Activated CD4-positive, alpha-beta T cell treated with anti-CD3 and anti-CD28 coated beads, Interleukin-2, amount 10 ng/mL, durations not matched to agents 24 days and 14 days (primary cell): ENCODE results near the gene NYAP2. TPM values are rescaled to one million over a fixed set of nuclear protein-coding genes. Genes with fewer than 3 reads are reported as not detected.

Experiments used
- DNase-seq: peaks from one replicate; pipeline ENCODE4 v3.0.0; 2022
- H3K27ac Mint-ChIP-seq: one replicate; pipeline ENCODE4 v1.8.0; 2022; ENCODE audit warnings: mild to moderate bottlenecking, mixed read lengths
- H3K27me3 Mint-ChIP-seq: one replicate; pipeline ENCODE4 v1.8.0; 2022; ENCODE audit warnings: mixed read lengths
- H3K36me3 Mint-ChIP-seq: one replicate; pipeline ENCODE4 v1.8.0; 2022; ENCODE audit warnings: low read depth, mild to moderate bottlenecking, mixed read lengths
- H3K4me1 Mint-ChIP-seq: one replicate; pipeline ENCODE4 v1.8.0; 2021; ENCODE audit warnings: mixed read lengths
- H3K4me3 Mint-ChIP-seq: one replicate; pipeline ENCODE4 v1.8.0; 2022; ENCODE audit warnings: mild to moderate bottlenecking, moderate library complexity, mixed read lengths
- H3K9me3 Mint-ChIP-seq: one replicate; pipeline ENCODE4 v1.8.0; 2021; ENCODE audit warnings: mixed read lengths
- intact Hi-C: fragments of 100-400 bp; cut with micrococcal nuclease; formaldehyde crosslinking; loops from one replicate; pipeline ENCODE4 v1.15.1; 2023
- total RNA-seq: library from RNA; stranded (reverse); gene quantifications from 2 replicates; pipeline ENCODE4 v1.2.3, GENCODE V29; 2022

Gene NYAP2
- total RNA-seq, 1 donor from 2014 or later, result not detected

DNA sequence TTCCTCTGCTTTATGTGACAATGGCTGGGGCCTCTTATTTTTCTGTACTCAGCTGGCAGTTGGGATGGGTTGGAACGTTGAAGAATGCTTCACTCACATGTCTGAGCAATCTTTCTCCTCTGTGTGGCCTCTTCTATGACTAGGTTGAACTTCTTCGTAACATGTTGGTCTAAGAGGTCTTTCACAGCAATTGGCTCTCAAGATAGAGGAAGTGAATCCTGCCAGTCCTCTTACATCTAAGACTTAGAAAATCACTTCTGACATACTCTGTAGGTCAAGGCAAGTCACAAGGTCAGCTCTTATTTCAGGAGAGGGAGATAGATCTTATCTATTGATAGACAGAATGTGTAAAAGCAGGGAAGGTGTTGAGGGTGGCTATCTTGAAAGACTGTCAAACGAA is 174.1 kb downstream of the NYAP2 start:
- H3K27me3 Mint-ChIP-seq, result no peaks in the 10 kb centered on the region
- no peak overlapping the region for H3K27ac Mint-ChIP-seq
- no peak overlapping the region for H3K4me3 Mint-ChIP-seq
- H3K9me3 Mint-ChIP-seq, result no peaks in the 10 kb centered on the region
- H3K36me3 Mint-ChIP-seq, result no peaks in the 10 kb centered on the region
- H3K4me1 Mint-ChIP-seq, result no peaks in the 10 kb centered on the region
- intact Hi-C loops, result no loop called here
- DNase-seq, result no peak

DNA sequence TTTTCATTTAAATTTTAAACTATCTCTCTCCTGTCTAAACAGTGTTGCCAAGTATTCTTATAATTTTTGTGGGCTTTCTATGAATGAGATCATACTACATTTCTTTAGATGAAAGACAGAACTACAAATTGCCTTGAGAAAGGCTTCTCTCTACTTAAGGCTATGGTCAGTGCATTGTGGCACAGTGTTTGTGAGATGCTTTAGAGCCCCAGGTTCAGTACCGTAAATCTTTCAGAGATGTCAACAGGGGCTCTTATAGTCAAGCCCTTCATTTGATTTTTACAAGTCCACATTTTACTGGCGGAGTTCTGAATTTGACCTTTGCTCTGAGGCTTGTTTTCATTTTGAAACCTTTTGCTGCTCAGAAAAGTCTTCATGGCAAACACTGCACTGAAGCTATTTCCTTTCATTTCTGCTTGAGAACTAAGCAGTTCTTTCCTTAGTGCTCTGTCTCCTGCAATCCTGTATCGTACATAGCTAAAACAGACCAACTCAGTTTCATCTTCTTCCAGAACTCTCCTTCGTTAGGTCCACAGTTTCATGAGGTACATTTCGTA is 175.2 kb downstream of the NYAP2 start:
- Mint-ChIP-seq H3K27ac (no peak overlapping the region), H3K9me3 (no peaks in the 10 kb centered on the region), H3K4me3 (no peak overlapping the region), H3K27me3 (no peaks in the 10 kb centered on the region), H3K36me3 (no peaks in the 10 kb centered on the region), H3K4me1 (no peaks in the 10 kb centered on the region)
- intact Hi-C loops, result no loop called here
- DNase-seq, result no peak

DNA sequence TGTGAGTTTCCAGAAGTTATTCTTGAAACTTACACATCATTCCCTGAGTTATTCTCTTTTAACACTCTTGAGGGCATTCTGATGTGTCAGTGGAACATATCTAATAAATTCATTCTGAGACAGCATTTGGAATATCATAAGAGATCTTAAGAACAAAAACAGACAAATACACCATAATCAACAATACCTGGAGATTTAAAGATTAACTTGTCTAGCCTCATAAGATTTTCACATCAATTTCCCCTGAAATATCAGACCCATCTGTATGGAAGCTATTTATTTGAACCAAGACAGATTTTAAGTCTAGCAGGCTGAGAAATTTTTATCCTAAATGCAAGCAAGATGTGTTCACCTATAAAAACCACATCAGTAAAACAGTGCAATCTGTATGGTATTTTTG is 181.6 kb downstream of the NYAP2 start:
- intact Hi-C loops, result no loop called here
- no peak for DNase-seq

DNA sequence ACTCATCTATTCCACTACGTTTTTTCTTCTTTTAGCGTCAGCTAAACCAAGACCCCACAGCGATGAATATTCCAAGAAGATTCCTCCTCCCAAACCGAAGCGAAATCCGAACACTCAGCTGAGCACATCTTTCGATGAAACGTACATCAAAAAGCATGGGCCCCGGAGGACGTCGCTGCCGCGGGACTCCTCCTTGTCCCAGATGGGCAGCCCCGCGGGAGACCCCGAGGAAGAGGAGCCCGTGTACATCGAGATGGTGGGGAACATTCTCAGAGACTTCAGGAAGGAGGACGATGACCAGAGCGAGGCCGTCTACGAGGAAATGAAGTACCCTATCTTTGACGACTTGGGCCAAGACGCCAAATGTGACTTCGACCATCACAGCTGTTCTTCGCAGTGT is 182.4 kb downstream of the NYAP2 start:
- intact Hi-C loops, result no loop called here
- Mint-ChIP-seq H3K4me3 (no peak overlapping the region), H3K27ac (no peak overlapping the region), H3K4me1 (no peaks in the 10 kb centered on the region), H3K27me3 (no peaks in the 10 kb centered on the region), H3K36me3 (no peaks in the 10 kb centered on the region), H3K9me3 (no peaks in the 10 kb centered on the region)
- DNase-seq, result no peak

More for the DNA sequence above, 181.6 kb downstream of the NYAP2 start:
- Mint-ChIP-seq H3K27me3 (no peaks in the 10 kb centered on the region), H3K9me3 (no peaks in the 10 kb centered on the region), H3K4me1 (no peaks in the 10 kb centered on the region), H3K36me3 (no peaks in the 10 kb centered on the region), H3K4me3 (no peak overlapping the region), H3K27ac (no peak overlapping the region)

DNA sequence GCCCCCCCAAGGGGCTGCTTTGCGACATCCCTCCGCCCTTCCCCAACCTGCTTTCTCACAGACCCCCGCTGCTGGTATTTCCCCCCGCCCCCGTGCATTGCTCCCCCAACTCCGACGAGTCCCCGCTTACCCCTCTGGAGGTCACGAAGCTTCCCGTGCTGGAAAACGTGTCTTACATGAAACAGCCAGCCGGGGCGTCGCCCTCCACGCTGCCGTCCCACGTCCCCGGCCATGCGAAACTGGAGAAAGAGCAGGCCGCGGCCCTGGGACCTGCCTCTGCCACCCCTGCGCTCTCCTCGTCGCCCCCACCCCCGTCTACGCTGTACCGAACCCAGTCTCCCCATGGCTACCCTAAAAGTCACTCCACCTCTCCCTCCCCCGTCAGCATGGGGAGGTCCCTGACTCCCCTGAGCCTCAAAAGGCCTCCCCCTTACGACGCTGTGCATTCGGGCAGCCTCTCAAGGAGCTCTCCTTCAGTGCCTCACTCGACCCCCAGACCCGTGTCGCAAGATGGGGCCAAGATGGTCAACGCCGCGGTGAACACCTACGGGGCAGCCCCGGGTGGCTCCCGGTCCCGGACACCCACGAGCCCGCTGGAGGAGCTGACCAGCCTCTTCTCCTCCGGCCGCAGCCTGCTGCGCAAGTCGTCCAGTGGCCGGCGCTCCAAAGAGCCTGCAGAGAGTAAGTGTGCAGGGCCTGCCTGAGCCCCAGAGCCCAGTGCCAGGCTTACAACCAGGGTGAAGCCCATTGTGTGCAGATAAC is 183.0 kb downstream of the NYAP2 start:
- H3K4me1 Mint-ChIP-seq, result no peaks in the 10 kb centered on the region
- H3K27me3 Mint-ChIP-seq, result no peaks in the 10 kb centered on the region
- no peak overlapping the region for H3K27ac Mint-ChIP-seq
- no peaks in the 10 kb centered on the region for H3K36me3 Mint-ChIP-seq
- no peaks in the 10 kb centered on the region for H3K9me3 Mint-ChIP-seq
- peak; percentile 46 for DNase-seq
- intact Hi-C loops, result no loop called here
- H3K4me3 Mint-ChIP-seq, result no peak overlapping the region

DNA sequence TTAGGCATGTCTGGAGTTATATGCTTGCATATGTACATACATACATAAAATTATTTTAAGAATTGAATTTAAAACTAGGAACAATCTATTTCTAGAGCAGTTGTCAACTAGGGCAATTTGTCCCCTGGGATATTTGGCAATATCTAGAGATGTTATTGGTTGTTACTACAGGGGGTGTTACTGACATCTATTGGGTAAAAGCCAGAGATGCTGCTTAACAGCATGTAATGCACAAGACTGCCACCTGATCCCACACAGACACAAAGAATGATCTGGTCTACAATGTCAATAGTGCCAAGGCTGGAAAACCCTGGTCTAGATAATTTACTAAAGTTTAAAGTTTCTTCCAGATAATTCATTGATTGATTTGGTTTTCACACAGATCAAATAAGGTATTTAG is 185.3 kb downstream of the NYAP2 start:
- peak; percentile 19 for DNase-seq
- intact Hi-C loops, result no loop called here
- no peak overlapping the region for H3K27ac Mint-ChIP-seq
- H3K9me3 Mint-ChIP-seq, result no peaks in the 10 kb centered on the region
- H3K36me3 Mint-ChIP-seq, result no peaks in the 10 kb centered on the region
- no peaks in the 10 kb centered on the region for H3K4me1 Mint-ChIP-seq
- H3K27me3 Mint-ChIP-seq, result no peaks in the 10 kb centered on the region
- no peak overlapping the region for H3K4me3 Mint-ChIP-seq

DNA sequence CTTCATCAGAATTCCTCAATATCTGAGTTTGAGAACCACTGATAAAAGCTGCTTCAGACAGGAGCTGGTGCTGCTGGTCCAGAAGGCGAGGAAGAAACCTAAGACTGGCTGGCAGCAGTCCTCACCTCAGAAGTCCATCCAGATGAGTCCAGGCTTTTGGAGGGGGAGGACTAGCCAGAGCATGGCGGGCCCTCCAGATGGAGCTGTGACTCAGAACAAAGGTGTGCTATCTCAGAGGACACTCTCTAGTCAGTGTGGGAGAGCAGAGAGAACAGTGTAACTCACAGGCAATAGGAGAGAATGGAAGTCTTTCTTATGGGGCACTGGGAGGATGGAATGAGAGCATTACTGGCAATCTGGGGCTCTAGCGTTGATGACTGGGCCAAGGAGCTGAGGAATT is 191.4 kb downstream of the NYAP2 start:
- no peaks in the 10 kb centered on the region for H3K9me3 Mint-ChIP-seq
- H3K27me3 Mint-ChIP-seq, result no peaks in the 10 kb centered on the region
- H3K4me3 Mint-ChIP-seq, result no peak overlapping the region
- no peaks in the 10 kb centered on the region for H3K36me3 Mint-ChIP-seq
- no peak overlapping the region for H3K27ac Mint-ChIP-seq
- no peaks in the 10 kb centered on the region for H3K4me1 Mint-ChIP-seq
- DNase-seq, result no peak
- intact Hi-C loops, result no loop called here

DNA sequence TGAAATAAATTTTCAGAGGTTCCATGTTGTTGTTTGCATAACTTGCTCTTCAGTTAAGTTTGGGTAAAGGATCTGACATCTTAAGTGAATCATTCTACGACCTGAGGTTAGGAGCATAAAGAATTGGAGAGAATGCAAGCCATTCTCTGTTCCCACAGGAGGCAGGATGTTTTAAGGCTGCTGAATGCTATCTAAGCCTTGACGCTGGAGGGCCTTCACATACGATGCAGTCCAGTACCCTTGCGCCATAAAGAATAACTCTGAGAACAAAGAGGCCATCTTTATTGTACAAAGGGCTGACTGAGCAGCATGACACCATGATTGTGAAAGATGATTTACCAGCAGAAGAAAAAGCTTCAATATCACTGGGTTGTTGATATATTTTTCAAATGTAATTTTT is 198.4 kb downstream of the NYAP2 start:
- H3K27me3 Mint-ChIP-seq, result no peaks in the 10 kb centered on the region
- no peak overlapping the region for H3K4me3 Mint-ChIP-seq
- H3K36me3 Mint-ChIP-seq, result no peaks in the 10 kb centered on the region
- H3K4me1 Mint-ChIP-seq, result no peaks in the 10 kb centered on the region
- intact Hi-C loops, result no loop called here
- peaks cover 4% of the 10 kb centered on the region for H3K9me3 Mint-ChIP-seq
- no peak for DNase-seq
- H3K27ac Mint-ChIP-seq, result no peak overlapping the region

DNA sequence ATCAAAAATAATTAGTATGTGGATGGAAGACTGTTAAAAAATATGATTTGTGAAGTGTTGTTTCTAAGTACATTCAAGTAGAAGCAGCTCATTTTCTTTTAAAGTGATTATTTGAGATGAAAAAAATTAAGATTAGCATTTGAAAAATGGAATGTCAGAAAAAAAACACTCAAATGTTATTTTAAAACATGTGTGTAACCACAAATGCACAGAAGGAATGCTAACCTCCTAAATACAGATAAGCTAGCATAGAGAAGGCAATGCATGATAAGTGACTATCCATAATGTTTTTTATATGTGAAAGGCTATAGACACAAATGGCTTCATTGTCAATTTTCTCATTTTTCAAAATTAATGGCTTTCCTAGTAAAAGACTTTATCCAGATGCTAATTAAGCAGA is 198.9 kb downstream of the NYAP2 start:
- H3K36me3 Mint-ChIP-seq, result no peaks in the 10 kb centered on the region
- H3K27me3 Mint-ChIP-seq, result no peaks in the 10 kb centered on the region
- H3K9me3 Mint-ChIP-seq, result peaks cover 4% of the 10 kb centered on the region
- intact Hi-C loops, result no loop called here
- H3K4me1 Mint-ChIP-seq, result no peaks in the 10 kb centered on the region
- no peak overlapping the region for H3K27ac Mint-ChIP-seq
- no peak overlapping the region for H3K4me3 Mint-ChIP-seq
- DNase-seq, result no peak

DNA sequence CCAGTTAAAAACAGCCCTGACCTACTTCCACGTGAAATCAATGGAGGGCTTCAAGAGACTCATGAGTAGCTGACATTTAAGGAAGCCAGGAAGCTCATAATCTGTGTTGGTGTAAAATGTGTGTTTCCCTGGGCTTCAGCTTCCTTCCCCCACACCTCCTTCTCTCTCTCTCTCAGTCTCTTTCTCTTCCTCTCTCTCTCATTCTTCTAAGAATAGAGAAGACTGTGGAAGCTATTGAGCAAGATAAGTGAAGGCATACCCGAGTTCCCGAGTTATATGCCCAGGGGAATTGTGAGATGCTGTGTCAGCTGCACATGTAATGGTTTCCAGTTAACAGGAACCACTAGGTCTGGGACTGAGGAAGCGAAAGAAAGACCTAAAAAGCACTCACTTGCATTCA is 199.4 kb downstream of the NYAP2 start:
- intact Hi-C loops, result no loop called here
- no peak for DNase-seq
- Mint-ChIP-seq H3K27me3 (peaks cover 1% of the 10 kb centered on the region), H3K4me1 (no peaks in the 10 kb centered on the region), H3K4me3 (no peak overlapping the region), H3K9me3 (peaks cover 4% of the 10 kb centered on the region), H3K27ac (no peak overlapping the region), H3K36me3 (no peaks in the 10 kb centered on the region)

DNA sequence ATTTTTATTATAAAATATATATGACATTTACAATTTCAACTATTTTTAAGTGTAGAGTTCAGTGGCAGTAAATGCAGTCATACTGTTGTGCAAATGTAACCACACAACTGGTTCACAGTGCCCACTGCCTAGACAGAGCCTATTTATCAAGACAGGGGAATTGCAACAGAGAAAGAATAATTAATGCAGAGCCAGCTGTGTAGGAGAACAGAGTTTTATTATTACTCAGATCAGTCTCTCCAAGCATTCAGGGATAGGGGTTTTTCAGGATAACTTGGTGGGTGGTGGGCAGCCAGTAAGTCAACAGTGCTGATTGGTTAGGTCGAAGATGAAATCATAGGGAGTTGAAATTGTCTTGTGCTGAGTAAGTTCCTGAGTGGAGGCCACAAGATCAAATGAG is 200.3 kb downstream of the NYAP2 start:
- H3K4me1 Mint-ChIP-seq, result no peaks in the 10 kb centered on the region
- no peak overlapping the region for H3K4me3 Mint-ChIP-seq
- H3K27me3 Mint-ChIP-seq, result peaks cover 1% of the 10 kb centered on the region
- no peaks in the 10 kb centered on the region for H3K36me3 Mint-ChIP-seq
- no peak for DNase-seq
- H3K27ac Mint-ChIP-seq, result no peak overlapping the region
- peaks cover 4% of the 10 kb centered on the region for H3K9me3 Mint-ChIP-seq
- intact Hi-C loops, result no loop called here

DNA sequence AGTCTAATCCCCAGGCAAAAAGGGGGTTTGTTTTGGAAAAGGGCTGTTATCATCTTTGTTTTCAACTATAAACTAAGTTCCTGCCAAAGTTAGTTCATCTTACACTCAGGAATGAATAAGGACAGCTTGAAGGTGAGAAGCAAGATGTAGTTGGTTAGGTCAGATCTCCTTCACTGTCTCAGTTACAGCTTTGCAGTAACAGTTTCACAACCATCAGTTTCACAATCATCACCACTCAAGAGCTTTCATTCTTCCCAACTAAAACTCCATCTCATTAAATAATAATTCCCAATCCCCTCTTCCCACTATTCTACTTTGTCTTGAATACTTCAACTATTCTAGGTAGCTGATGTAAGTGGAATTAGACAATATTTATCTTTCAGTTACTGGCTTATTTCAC is 200.9 kb downstream of the NYAP2 start:
- H3K4me1 Mint-ChIP-seq, result no peaks in the 10 kb centered on the region
- no peak overlapping the region for H3K4me3 Mint-ChIP-seq
- no peaks in the 10 kb centered on the region for H3K36me3 Mint-ChIP-seq

DNA sequence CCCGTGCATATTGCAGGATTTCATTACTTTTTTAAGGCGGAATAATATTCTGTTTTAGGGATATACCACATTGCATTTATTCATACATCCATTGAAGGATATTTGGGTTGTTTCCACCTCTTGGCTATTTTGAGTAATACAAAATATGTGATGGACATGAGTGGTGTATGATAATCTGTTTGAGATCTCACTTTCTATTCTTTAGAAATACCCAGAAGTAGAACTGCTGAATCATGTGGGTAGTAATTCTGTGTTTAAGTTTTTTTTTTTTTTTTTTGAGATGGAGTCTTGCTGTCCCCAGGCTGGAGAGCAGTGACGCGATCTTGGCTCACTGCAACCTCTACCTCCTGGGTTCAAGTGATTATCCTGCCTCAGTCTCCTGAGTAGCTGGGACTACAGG is 201.4 kb downstream of the NYAP2 start:
- H3K27ac Mint-ChIP-seq, result no peak overlapping the region
- DNase-seq, result no peak
- peaks cover 1% of the 10 kb centered on the region for H3K27me3 Mint-ChIP-seq
- H3K9me3 Mint-ChIP-seq, result peaks cover 4% of the 10 kb centered on the region
- no peak overlapping the region for H3K4me3 Mint-ChIP-seq
- H3K4me1 Mint-ChIP-seq, result no peaks in the 10 kb centered on the region
- intact Hi-C loops, result no loop called here
- no peaks in the 10 kb centered on the region for H3K36me3 Mint-ChIP-seq

More for the DNA sequence above, 200.9 kb downstream of the NYAP2 start:
- intact Hi-C loops, result no loop called here
- H3K27me3 Mint-ChIP-seq, result peaks cover 1% of the 10 kb centered on the region
- no peak for DNase-seq
- peaks cover 4% of the 10 kb centered on the region for H3K9me3 Mint-ChIP-seq
- no peak overlapping the region for H3K27ac Mint-ChIP-seq

DNA sequence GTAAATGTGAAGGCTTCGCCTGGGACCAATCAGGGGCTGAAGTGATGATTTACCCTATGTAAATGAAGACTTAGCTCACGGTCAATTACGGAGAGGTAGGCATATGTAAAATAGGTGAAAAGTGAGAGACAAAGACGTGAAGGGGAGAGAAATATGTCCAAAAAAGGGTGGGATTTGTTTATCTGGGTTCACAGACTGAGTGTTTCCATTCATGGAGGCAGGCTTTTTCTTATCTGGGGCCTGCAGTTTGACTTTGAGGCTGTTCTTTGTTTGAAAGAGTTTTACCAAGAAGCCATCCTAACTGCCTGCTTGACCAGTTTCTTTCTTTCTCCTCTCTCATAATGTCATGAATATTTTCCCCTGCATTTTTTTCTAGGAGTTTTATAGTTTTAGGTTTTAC is 202.7 kb downstream of the NYAP2 start:
- Mint-ChIP-seq H3K9me3 (peaks cover 4% of the 10 kb centered on the region), H3K27ac (no peak overlapping the region), H3K27me3 (peaks cover 1% of the 10 kb centered on the region), H3K36me3 (no peaks in the 10 kb centered on the region), H3K4me3 (no peak overlapping the region), H3K4me1 (no peaks in the 10 kb centered on the region)
- intact Hi-C loops, result no loop called here
- DNase-seq, result no peak

DNA sequence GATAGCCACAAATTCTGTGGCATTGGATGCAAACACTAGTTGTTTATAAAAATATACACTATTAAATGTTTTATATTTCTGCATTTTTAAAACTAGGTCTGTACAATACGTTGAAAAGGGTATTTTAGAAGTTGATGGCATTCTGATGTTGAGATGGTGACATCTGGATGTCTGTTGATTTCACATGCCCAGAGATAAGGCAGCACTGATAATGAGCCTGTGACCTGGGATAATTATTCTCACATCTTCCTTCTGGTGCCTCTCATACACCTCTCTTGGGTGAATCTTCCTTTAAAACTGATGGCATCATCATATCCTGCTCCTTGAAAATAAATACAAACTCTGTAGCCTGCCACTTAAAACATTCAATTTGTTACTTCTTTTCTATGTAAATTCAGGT is 208.6 kb downstream of the NYAP2 start:
- intact Hi-C loops, result no loop called here
- no peak overlapping the region for H3K4me3 Mint-ChIP-seq
- H3K9me3 Mint-ChIP-seq, result no peaks in the 10 kb centered on the region
- DNase-seq, result no peak
- no peaks in the 10 kb centered on the region for H3K36me3 Mint-ChIP-seq
- H3K4me1 Mint-ChIP-seq, result no peaks in the 10 kb centered on the region
- peaks cover 4% of the 10 kb centered on the region for H3K27me3 Mint-ChIP-seq
- H3K27ac Mint-ChIP-seq, result no peak overlapping the region
